HG03432 (cell line): ENCODE measurements around the gene CCT4.
A peak's percentile ranks its signal among the peaks of the same experiment; 100 is the strongest.
"Not testable (repeated sequence)": the region's sequence is repeated elsewhere in the genome, so short reads cannot be mapped to it uniquely, and the experiment has no call there.

ENCODE experiments used
- ATAC-seq: cut with Tn5 transposase; IDR thresholded peaks from one replicate; pipeline ENCODE4 v1.9.1; 2021; ENCODE audit warnings: mild to moderate bottlenecking, moderate library complexity; ENCODE audit not compliant: unreplicated experiment

CCT4 gene

GRCh38 chr2:61879351-61879750, 9.1 kb downstream of the CCT4 start:
- ATAC-seq, result not testable (repeated sequence)

- no peak for ATAC-seq
These were observed 9.7 kb downstream of the CCT4 start for GRCh38 chr2:61878761-61879160.

- no peak for ATAC-seq
These were observed 10.7 kb downstream of the CCT4 start for GRCh38 chr2:61877571-61878245.

GRCh38 chr2:61876400-61876799, 12.1 kb downstream of the CCT4 start:
- ATAC-seq, result no peak

- not testable (repeated sequence) for ATAC-seq
These were observed 21.9 kb downstream of the CCT4 start for GRCh38 chr2:61866482-61867089.

- ATAC-seq, result no peak
These were observed 26.4 kb downstream of the CCT4 start for GRCh38 chr2:61862085-61862484.

- ATAC-seq, result no peak
These were observed 31.2 kb downstream of the CCT4 start for GRCh38 chr2:61857224-61857623.

- no peak for ATAC-seq
These were observed 33.2 kb downstream of the CCT4 start for GRCh38 chr2:61855318-61855613.

GRCh38 chr2:61854564-61855317, 33.7 kb downstream of the CCT4 start:
- peak; percentile 83 for ATAC-seq

- peak; percentile 88 for ATAC-seq
These were observed 34.5 kb downstream of the CCT4 start, which contains the start of gene FAM161A for GRCh38 chr2:61853847-61854563. Gene FAM161A (minus strand): TSS chr2:61854060. CDS start chr2:61854041, 19 bp downstream.

GRCh38 chr2:61853086-61853846, 35.2 kb downstream of the CCT4 start:
- ATAC-seq, result peak; percentile 69

- not testable (repeated sequence) for ATAC-seq
These were observed 37.2 kb downstream of the CCT4 start for GRCh38 chr2:61851270-61851669.

GRCh38 chr2:61845320-61845719, 43.1 kb downstream of the CCT4 start:
- no peak for ATAC-seq

GRCh38 chr2:61841286-61841685, 47.2 kb downstream of the CCT4 start:
- no peak for ATAC-seq

GRCh38 chr2:61834893-61835292, 53.6 kb downstream of the CCT4 start:
- ATAC-seq, result no peak

- ATAC-seq, result no peak
These were observed 54.5 kb downstream of the CCT4 start for GRCh38 chr2:61833971-61834370.

GRCh38 chr2:61832183-61832841, 56.1 kb downstream of the CCT4 start:
- ATAC-seq, result no peak

- ATAC-seq, result no peak
These were observed 66.2 kb downstream of the CCT4 start for GRCh38 chr2:61822255-61822654.
